Adrenal gland (tissue), 12 donors: Measurements from ENCODE around the gene TLE6. TPM values are rescaled to one million over a fixed set of nuclear protein-coding genes. Genes with fewer than 3 reads are reported as not detected.

Experiments used
- DNase-seq, 7 donors: peaks; one replicate each; pipeline ENCODE4 v3.0.0-alpha.2; 2019 to 2020
- H3K27ac ChIP-seq, 5 donors: fragments of 200-600 bp; sonication (generic) in 4 of 5; 1 replicate in 3 of 5; 2 replicates in 2 of 5; pipeline versions ENCODE4 v1.5.1 to v1.8.0; 2016 to 2020; ENCODE audit warnings: mild to moderate bottlenecking in 1 of 5
- H3K27me3 ChIP-seq: fragments of 200-600 bp; 2 replicates; pipeline ENCODE4 v1.8.0; 2021
- H3K36me3 ChIP-seq, 2 donors: fragments of 200-600 bp; replicated peaks in 1 of 2; 1 replicate in 1 of 2; 2 replicates in 1 of 2; pipeline versions ENCODE4 v1.5.1 to v1.8.0; 2018 to 2022
- H3K4me1 ChIP-seq, 2 donors: fragments of 200-600 bp; replicated peaks in 1 of 2; 1 replicate in 1 of 2; 2 replicates in 1 of 2; pipeline versions ENCODE4 v1.5.1 to v1.8.0; 2018 to 2021
- H3K4me3 ChIP-seq, 4 donors: fragments of 200-600 bp; sonication (generic) in 3 of 4; one replicate each; pipeline ENCODE4 v1.5.1; 2016 to 2018
- H3K9me3 ChIP-seq, 3 donors: fragments of 200-600 bp; sonication (generic) in 1 of 3; replicated peaks in 1 of 3; 1 replicate in 2 of 3; 2 replicates in 1 of 3; pipeline versions ENCODE4 v1.5.1 to v1.8.0; 2016 to 2021
- POLR2A ChIP-seq, 2 donors: fragments of 450-650 bp; IDR thresholded peaks; one replicate each; pipeline ENCODE4 v1.6.1; 2017; ENCODE audit warnings: antibody characterized with exemption in 2 of 2, mild to moderate bottlenecking in 2 of 2, moderate library complexity in 1 of 2
- WGBS, 4 donors: extraction: QIAGEN DNeasy Blood & Tissue Kit in 2 of 4; methylation state at CpG; one replicate each; pipeline versions ENCODE4 v1.1.5 to v1.1.7; 2013 to 2017; 5-methylcytosine and 5-hydroxymethylcytosine counted together
- intact Hi-C, 2 donors: fragments of 100-400 bp; cut with DNase I; formaldehyde crosslinking; loops; one replicate each; pipeline versions ENCODE4 v1.14.1 to v1.15.0; 2022 to 2023
- polyA plus RNA-seq, 3 donors: library from polyadenylated mRNA; stranded (reverse); fragments of 200-250 nt in 2 of 3; fragments of 350-450 nt in 1 of 3; fragmentation: Illumina TruSeq in 1 of 3; extraction: RNeasy Lipid Tissue Mini Kit (QIAGEN cat#74804) in 1 of 3; gene quantifications; one replicate each; pipeline ENCODE4 v1.2.3, GENCODE V29; 2013 to 2014
- total RNA-seq, 9 donors: library from RNA; depleted of rRNA in 4 of 9; stranded (reverse); fragments of >200 nt in 4 of 9; fragments of 120-200 nt in 1 of 9; fragmentation: NEBNext Ultra II Directional in 1 of 9; extraction: Animal tissue kit (Norgen Biotek cat#: 25700) in 1 of 9; gene quantifications; one replicate each; pipeline versions ENCODE4 v1.1.0 to v1.2.4, GENCODE V29; 2013 to 2023
- TF ChIP-seq, protein P1 (sequence below), 6 experiments: fragments of 450-650 bp in 4 of 6; fragments of 200-600 bp in 2 of 6; sonication (generic) in 1 of 6; IDR thresholded peaks; 1 replicate in 5 of 6; 2 replicates in 1 of 6; pipeline versions ENCODE4 v1.5.1 to v1.8.0; 2016 to 2021; ENCODE audit warnings: antibody characterized with exemption in 6 of 6, mild to moderate bottlenecking in 2 of 6, moderate library complexity in 1 of 6
- donor health status: healthy with polysubstance abuse.
- donor health status: Bipolar disorder and iron deficiency.
- donor health status: DM: yes; HTN: yes; CAD: no.
- donor health status: DM: no; HTN: no; CAD: no.
- donor health status: DM: no; HTN: no; CAD: no.
- donor health status: DM: yes; HTN: yes; CAD: no.

The TLE6 gene
- total and polyA plus RNA-seq, 12 donors = 0.48 to 13.9 (median 2.0) TPM

GRCh38 chr19:3003046-3003445 is 25.7 kb downstream of the TLE6 start:
- peak in 4 of 7 donors; percentile 36 to 68 (median 46) for DNase-seq
- Histone ChIP-seq H3K4me3 (no peak overlapping the region), H3K4me1 (no peaks in the 10 kb centered on the region), H3K36me3 (peaks cover 0 to 11% of the 10 kb centered on the region in 2 donors), H3K9me3 (no peaks in the 10 kb centered on the region), H3K27ac (no peak overlapping the region), H3K27me3 (no peaks in the 10 kb centered on the region)
- 42 to 54% (median 49%) methylated on average over 6 to 7 of the region's 7 CpGs for WGBS, 4 donors
- intact Hi-C loops = no loop called here
- no peak for TF ChIP-seq POLR2A (IDR thresholded peaks at IDR 0.05)
- TF ChIP-seq, protein P1, sequence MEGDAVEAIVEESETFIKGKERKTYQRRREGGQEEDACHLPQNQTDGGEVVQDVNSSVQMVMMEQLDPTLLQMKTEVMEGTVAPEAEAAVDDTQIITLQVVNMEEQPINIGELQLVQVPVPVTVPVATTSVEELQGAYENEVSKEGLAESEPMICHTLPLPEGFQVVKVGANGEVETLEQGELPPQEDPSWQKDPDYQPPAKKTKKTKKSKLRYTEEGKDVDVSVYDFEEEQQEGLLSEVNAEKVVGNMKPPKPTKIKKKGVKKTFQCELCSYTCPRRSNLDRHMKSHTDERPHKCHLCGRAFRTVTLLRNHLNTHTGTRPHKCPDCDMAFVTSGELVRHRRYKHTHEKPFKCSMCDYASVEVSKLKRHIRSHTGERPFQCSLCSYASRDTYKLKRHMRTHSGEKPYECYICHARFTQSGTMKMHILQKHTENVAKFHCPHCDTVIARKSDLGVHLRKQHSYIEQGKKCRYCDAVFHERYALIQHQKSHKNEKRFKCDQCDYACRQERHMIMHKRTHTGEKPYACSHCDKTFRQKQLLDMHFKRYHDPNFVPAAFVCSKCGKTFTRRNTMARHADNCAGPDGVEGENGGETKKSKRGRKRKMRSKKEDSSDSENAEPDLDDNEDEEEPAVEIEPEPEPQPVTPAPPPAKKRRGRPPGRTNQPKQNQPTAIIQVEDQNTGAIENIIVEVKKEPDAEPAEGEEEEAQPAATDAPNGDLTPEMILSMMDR (IDR thresholded peaks at IDR 0.05) = no peak

DNA sequence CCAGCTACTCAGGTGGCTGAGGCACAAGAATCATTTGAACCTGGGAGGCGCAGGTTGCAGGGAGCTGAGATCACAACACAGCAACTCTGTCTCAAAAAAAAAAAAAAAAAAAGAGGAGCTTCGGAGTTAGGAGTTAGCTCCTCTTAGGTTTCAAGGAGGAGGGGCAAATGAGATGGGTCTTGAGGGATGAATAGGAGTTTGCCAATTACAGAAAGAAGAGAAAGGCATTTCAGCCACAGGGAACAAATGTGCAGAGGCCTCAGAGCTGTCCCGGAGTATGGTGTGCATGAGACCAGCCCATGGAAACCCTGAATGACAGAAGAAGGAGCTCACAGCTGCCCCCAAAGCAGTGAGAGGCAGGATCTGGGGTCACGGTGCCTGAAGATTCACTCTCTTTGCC is 27.2 kb downstream of the TLE6 start:
- WGBS, 4 donors = 85 to 99% (median 97%) methylated on average over 3 to 4 of the region's 4 CpGs

GRCh38 chr19:3005345-3005744 is 28.0 kb downstream of the TLE6 start:
- Histone ChIP-seq H3K9me3 (no peaks in the 10 kb centered on the region), H3K4me3 (no peak overlapping the region), H3K27me3 (no peaks in the 10 kb centered on the region), H3K36me3 (peaks cover 0 to 24% of the 10 kb centered on the region in 2 donors), H3K27ac (no peak overlapping the region), H3K4me1 (no peaks in the 10 kb centered on the region)
- intact Hi-C loops = no loop called here
- no peak for DNase-seq
- TF ChIP-seq POLR2A (IDR thresholded peaks at IDR 0.05) = no peak
- TF ChIP-seq, protein P1 (IDR thresholded peaks at IDR 0.05) = no peak
- 78 to 82% (median 81%) methylated on average over 14 to 18 of the region's 18 CpGs; no CpG with 5 or more reads in 1 of the 4 donors for WGBS, 4 donors

More for the DNA sequence above, 27.2 kb downstream of the TLE6 start:
- Histone ChIP-seq H3K27me3 (no peaks in the 10 kb centered on the region), H3K36me3 (peaks cover 0 to 18% of the 10 kb centered on the region in 2 donors), H3K4me3 (no peak overlapping the region), H3K9me3 (no peaks in the 10 kb centered on the region), H3K27ac (no peak overlapping the region), H3K4me1 (no peaks in the 10 kb centered on the region)
- intact Hi-C loops = no loop called here
- TF ChIP-seq, protein P1 (IDR thresholded peaks at IDR 0.05) = no peak
- TF ChIP-seq POLR2A (IDR thresholded peaks at IDR 0.05) = no peak
- DNase-seq = no peak

DNA sequence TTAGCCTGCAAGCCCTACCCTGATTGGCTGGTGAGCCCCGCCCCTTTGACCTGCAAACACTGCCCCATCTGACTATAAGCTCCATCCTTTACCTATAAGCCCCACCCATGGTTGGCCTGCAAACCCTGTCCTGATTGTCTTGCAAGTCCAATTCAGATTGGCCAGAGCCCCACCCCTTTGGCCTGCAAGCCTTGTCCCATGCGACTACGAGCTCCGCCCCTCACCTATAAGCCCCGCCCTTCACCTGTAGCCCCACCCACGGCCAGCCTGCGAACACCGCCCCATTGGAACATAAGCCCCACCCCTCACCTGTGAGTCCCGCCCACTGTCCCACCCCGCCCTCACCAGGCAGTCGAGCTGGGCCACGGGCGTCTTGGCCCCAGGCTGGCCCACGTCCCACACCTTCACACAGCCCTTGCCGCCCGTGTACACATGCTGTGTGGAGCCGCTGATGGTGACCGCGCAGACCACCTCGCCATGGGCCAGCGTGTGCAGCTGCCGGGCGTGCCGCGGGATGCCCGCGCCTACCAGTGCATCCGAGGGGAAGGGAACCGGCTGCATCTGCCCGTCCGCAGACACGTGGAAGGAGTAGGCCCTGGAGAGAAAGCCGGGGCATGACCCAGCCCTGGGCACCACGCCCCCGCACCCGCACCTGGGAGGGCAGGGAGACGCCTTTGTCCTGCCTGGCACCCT is 28.9 kb downstream of the TLE6 start:
- Histone ChIP-seq H3K27ac (no peak overlapping the region), H3K4me1 (no peaks in the 10 kb centered on the region), H3K36me3 (peaks cover 0 to 27% of the 10 kb centered on the region in 2 donors), H3K4me3 (no peak overlapping the region), H3K27me3 (no peaks in the 10 kb centered on the region), H3K9me3 (no peaks in the 10 kb centered on the region)
- intact Hi-C loops = no loop called here
- no peak for TF ChIP-seq POLR2A (IDR thresholded peaks at IDR 0.05)
- TF ChIP-seq, protein P1 (IDR thresholded peaks at IDR 0.05) = no peak
- WGBS, 4 donors = 67 to 91% (median 74%) methylated on average over 17 to 37 of the region's 37 CpGs
- DNase-seq = no peak
